ENCODE measurements around the gene RTTN.

RTTN gene

DNA sequence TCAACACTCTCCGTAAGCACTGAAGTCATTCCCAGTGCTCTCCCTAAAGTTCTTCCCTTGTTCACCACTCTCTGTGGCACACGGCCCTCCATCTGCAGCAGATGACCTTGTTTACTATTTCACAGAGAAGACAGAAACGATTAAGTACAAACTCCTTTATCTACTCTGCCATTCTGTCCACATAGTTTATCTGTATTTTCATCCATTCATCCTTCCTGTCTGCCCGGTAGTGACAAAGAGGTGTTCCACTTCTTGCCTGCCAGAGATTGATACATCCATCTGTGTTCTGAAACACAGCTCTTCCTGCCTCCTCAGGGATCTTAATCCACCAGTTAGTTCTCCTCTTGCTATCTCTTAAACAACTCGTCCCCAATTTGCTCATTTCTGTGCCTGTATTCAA is 179.9 kb downstream of the RTTN start:
- no peak for DNase-seq

DNA sequence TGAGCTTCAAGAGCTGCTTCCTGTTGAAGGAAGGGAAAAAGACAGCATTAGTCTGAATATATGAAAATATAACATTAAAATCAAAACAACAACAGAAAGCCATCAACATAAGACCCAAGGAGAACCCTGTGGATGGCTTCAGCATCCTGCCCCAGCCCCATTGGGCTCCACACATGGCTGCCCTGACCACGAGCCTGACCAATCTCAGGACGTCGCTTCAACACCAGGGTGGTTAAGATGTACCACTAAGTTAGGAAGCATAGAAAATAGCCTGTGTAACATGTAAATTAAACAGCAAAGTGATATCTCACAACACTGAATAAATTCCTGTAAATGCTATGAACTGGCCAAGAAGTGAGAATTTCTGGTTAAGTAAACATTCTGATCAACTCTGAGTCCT is 180.7 kb downstream of the RTTN start:
- no peak for DNase-seq

DNA sequence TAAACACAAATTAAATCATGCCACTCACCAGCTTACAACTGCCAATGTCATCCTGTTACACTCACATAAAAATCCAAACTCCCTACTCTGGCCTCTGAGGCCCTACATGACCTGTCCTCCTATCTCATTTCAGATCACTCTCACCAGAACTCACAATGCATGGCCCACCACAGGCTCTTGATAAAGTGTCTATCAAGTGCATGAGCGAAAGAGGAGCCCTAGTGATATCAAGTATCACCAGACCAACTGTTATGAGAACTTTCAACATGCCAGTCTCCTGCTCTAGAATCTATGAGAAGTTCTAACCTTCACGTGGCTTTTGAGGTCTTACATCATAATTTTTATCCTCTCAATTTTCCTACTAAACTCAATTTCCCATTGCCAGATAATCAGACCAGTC is 181.4 kb downstream of the RTTN start:
- no peak for DNase-seq

DNA sequence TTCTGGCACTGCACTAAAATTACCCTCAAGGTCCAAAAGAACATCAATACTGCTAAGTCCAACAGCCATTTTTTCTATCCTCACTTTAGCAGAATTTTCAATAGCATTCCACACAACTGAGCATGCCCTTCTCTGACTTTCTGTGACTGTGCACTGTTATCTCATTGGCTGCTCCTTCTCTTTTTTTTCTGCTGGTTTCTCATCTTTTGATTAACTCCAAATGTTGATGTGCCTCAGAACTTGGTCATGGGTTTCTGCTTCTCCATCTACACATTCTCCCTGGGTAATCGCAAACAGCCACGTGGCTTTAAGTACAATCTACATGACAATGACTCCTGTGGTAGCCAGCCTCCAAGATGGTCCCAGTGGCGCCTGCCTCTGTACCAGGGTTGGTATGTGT is 182.9 kb downstream of the RTTN start:
- no peak for DNase-seq

- no peak for DNase-seq
These were observed 184.0 kb downstream of the RTTN start for GRCh38 chr18:70021498-70021897.

DNA sequence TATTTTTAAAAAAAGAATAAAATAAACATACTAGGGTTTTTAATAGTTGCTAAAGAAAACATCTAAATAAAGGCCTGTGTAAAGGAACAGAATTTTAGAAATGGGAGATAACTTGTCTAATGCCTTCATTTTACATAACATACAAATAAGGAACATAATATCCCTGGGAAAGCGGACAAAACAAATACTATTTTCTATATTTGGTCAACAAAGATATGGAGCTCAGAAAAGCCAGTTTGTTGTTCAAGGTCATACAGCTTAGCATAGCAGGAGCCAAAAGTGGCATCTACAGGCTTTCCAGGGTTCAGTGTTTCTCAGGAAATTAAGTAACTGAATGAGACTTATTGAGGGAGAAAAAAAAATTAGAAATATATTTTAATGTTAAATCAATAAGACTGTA is 184.4 kb downstream of the RTTN start:
- DNase-seq: no peak

- no peak for DNase-seq
These were observed 185.5 kb downstream of the RTTN start for GRCh38 chr18:70019991-70020390.

- no peak for DNase-seq
These were observed 186.4 kb downstream of the RTTN start for GRCh38 chr18:70019136-70019535.

GRCh38 chr18:70015127-70015526 is 190.4 kb downstream of the RTTN start:
- no peak for DNase-seq

DNA sequence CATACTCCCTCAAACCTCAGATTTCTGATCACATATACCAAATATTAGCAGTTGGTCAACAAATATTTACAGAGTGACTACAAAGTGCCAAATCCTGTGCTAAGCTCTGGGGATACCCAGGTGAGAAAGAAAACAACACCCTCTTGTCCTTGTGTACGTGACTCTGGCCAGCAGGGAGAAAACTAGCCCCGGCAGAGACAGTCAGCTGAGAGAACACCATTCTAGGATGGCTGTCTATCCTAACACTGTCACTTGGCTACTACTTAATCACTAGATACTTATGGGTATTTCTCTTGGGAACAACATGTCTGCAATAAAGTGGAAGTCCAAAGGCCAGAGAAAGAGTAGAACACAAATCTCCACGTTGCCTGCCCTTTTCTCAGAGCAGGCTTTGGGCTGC is 199.9 kb downstream of the RTTN start:
- no peak for DNase-seq

DNA sequence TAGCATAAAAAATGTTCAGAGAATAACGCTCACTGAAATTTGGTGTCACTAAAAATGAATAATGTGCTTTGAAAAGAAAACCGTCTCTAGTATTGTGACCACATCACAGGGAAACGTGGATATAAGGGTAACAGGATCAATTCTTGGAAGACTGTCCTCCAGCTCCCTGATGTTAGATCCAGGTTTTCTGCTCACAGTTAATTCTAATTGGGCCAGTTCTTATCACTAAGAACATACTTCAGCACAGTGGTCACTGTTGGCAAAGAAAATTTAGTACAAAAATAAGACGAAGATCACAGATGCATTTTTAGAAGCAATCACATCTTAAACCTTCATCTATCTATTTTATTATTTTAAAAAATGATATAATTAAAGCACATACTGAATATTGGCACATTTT is 200.8 kb downstream of the RTTN start:
- no peak for DNase-seq

DNA sequence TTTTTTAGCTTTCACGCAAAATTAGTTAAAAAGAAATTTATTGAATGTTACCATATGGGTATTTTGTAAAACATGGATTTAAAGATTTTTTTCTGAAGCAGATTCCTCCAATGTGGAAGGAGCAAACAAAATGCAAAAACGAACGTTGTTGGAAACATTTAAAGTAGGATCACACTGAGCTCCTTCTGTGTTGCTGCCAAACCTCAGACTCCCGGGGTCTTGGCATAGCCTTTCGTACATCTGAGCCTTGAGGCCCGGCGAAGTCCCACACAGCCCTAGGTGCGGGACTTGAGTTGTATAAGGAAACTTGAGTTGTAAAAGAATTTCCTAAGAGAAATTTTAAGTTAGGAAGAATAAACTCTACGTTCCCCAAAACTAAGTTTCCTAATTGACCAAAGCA is 205.8 kb downstream of the RTTN start:
- no peak for DNase-seq

GRCh38 chr18:69998523-69998987 is 206.9 kb downstream of the RTTN start:
- DNase-seq: no peak

DNA sequence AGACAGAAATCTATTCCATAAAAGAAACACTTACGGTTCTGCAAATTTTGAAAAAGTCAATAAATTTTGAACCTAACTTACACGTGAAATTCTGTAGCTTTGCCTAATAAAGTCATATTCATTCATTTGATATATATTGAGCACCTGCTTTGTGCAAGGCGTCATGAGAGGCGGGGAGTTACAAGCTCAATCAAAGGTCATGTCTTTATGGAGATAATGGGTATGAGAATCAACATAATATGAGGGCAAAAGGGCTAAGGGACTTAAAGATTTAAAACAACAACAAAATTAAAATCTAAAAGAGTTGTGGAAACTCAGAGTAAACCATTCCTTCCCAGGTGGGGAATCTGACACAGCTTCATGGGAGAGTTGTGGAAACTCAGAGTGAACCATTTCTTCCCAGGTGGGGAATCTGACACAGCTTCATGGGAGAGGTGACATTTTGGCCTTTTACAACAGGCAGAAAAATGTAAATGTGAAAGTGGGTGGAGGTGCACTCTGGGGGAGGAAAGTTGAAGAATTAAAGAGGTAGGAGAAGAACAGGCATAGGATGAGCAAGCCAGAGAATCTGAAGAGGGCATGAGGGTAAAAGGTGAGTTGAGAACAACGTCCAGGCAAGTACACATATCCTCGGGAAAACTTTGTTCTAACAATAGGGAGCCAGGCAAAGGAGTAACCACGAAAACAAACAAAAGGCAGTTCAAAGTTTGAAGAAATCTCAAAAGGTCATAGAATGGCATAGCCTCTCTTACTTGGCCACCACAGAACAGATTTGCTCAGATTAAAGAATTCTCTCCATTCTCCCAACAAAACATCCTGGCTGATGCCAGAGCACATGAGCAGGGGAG is 208.3 kb downstream of the RTTN start:
- DNase-seq: no peak

- no peak for DNase-seq
These were observed 209.1 kb downstream of the RTTN start for GRCh38 chr18:69996417-69996816.

GRCh38 chr18:69995774-69996173 is 209.7 kb downstream of the RTTN start:
- DNase-seq: no peak

GRCh38 chr18:69992776-69993175 is 212.7 kb downstream of the RTTN start:
- no peak for DNase-seq

GRCh38 chr18:69987870-69988269 is 217.6 kb downstream of the RTTN start:
- no peak for DNase-seq

GRCh38 chr18:69985239-69985638 is 220.2 kb downstream of the RTTN start:
- DNase-seq: no peak

DNA sequence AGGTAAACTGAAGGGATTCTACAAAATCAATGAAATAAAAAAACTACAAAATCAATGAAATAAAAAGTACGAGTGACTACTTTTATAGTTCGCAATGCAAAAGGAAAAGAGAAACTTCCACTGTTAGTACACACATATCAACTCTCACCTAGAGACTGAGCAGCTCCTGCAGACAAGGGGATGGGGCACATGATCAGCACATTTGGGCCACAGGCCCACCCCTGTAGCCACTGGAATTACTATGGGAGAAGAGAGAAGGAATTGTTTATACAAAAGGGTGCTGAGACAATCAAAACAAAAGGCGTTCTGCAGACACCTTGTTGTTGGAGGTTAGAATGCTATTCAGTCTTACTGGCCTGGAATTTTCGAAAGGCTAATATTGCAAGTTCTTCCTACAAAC is 223.1 kb downstream of the RTTN start:
- no peak for DNase-seq

DNA sequence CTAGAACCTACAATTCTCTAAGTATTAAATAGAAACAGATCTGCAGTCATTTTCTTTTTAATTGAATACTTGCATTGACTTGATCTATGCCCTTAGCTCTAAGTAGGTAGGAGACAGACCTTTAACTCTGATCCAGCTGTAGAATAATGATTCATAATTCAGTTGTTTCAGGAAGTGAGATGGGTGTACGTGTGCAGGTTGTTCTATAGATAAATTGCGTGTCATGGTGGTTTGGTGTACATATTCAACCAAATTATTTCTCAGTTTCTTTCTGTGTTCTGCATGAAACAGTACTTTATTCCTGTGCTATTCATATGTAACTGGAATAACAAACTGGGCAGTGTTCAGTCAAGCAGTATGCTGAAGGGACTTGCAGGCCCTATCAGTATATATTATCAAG is 223.5 kb downstream of the RTTN start:
- no peak for DNase-seq

GRCh38 chr18:69980982-69981804 is 224.3 kb downstream of the RTTN start:
- DNase-seq: no peak

GRCh38 chr18:69980509-69980908 is 225.0 kb downstream of the RTTN start:
- DNase-seq: no peak
